IMR-90 (cell line): ENCODE results near the gene GOLT1B. TPM values are rescaled to one million over a fixed set of nuclear protein-coding genes. Genes with fewer than 3 reads are reported as not detected.

Source experiments
- ATAC-seq: fragments of 200-7000 bp; cut with Tn5 transposase; 2 replicates; pipeline ENCODE4 v1.9.1; 2020; ENCODE audit warnings: low read depth, mild to moderate bottlenecking, moderate library complexity
- BruUV-seq: library from RNA; stranded (reverse); fragments of 400-500 nt; replicated peaks from 2 replicates; lab custom pipeline; 2021; lab: Mats Ljungman, UMichigan
- CTCF ChIA-PET: fragments of 300-600 bp; formaldehyde crosslinking; extraction: SDS; loops from one replicate; lab custom pipeline; 2021; ENCODE audit warnings: antibody characterized with exemption; lab: Yijun Ruan, JAX
- POLR2A ChIA-PET: fragments of 300-600 bp; sonication (Branson Sonifier 250); formaldehyde crosslinking; loops from one replicate; lab custom pipeline; 2022; ENCODE audit warnings: antibody characterized with exemption; ENCODE audit not compliant: unreplicated experiment; lab: Charles Lee
- DNase-seq: peaks from one replicate; pipeline ENCODE4 v3.0.0; 2013
- H2AFZ ChIP-seq: replicated peaks from 2 replicates; pipeline ENCODE3; 2013; ENCODE audit warnings: low read length, mild to moderate bottlenecking; ENCODE audit not compliant: poor library complexity
- H2AK5ac ChIP-seq: 2 replicates; pipeline ENCODE4 v1.6.1; 2013; ENCODE audit warnings: low read depth, low read length, inconsistent platforms
- H2AK9ac ChIP-seq: replicated peaks from 2 replicates; pipeline ENCODE3; 2013; ENCODE audit warnings: mild to moderate bottlenecking, low read depth, low read length, moderate library complexity; ENCODE audit not compliant: poor library complexity
- H2BK120ac ChIP-seq: 2 replicates; pipeline ENCODE4 v1.6.1; 2013; ENCODE audit warnings: low read depth, low read length, inconsistent platforms
- H2BK15ac ChIP-seq: 3 replicates; pipeline ENCODE4 v1.6.1; 2013; ENCODE audit warnings: low read depth, low read length, inconsistent platforms
- H2BK20ac ChIP-seq: 2 replicates; pipeline ENCODE4 v1.6.1; 2013; ENCODE audit warnings: low read depth, mild to moderate bottlenecking, inconsistent platforms, low read length, moderate library complexity
- H2BK5ac ChIP-seq: 2 replicates; pipeline ENCODE4 v1.6.1; 2013; ENCODE audit warnings: mild to moderate bottlenecking, low read depth, low read length, inconsistent platforms; ENCODE audit not compliant: poor library complexity, severe bottlenecking
- H3K14ac ChIP-seq: replicated peaks from 2 replicates; pipeline ENCODE4 v1.6.1; 2013; ENCODE audit warnings: low read depth, low read length, inconsistent platforms
- H3K18ac ChIP-seq: 2 replicates; pipeline ENCODE4 v1.6.1; 2013; ENCODE audit warnings: low read depth, low read length, control low read depth
- H3K23ac ChIP-seq: 2 replicates; pipeline ENCODE4 v1.6.1; 2013; ENCODE audit warnings: low read depth, low read length, inconsistent platforms
- H3K27ac ChIP-seq: 2 replicates; pipeline ENCODE4 v1.5.1; 2013; ENCODE audit warnings: mild to moderate bottlenecking, control low read depth, low read length; ENCODE audit not compliant: insufficient read depth
- H3K27me3 ChIP-seq: 2 replicates; pipeline ENCODE4 v1.6.1; 2013; ENCODE audit warnings: low read length; ENCODE audit not compliant: control insufficient read depth, insufficient read depth
- H3K36me3 ChIP-seq: 2 replicates; pipeline ENCODE4 v1.6.1; 2013; ENCODE audit warnings: low read length, mixed read lengths; ENCODE audit not compliant: control insufficient read depth, insufficient read depth
- H3K4ac ChIP-seq: 2 replicates; pipeline ENCODE4 v1.6.1; 2013; ENCODE audit warnings: low read depth, low read length, inconsistent platforms
- H3K4me1 ChIP-seq: 2 replicates; pipeline ENCODE4 v1.6.1; 2013; ENCODE audit warnings: low read length, mixed read lengths; ENCODE audit not compliant: control insufficient read depth, insufficient read depth
- H3K4me2 ChIP-seq: 2 replicates; pipeline ENCODE4 v1.6.1; 2013; ENCODE audit warnings: low read depth, mild to moderate bottlenecking, control low read depth, low read length, moderate library complexity
- H3K4me3 ChIP-seq: 2 replicates; pipeline ENCODE4 v1.5.1; 2013; ENCODE audit warnings: low read depth, mild to moderate bottlenecking, control low read depth, low read length, moderate library complexity; ENCODE audit not compliant: insufficient read depth
- H3K56ac ChIP-seq: 2 replicates; pipeline ENCODE4 v1.6.1; 2013; ENCODE audit warnings: low read length, inconsistent platforms; ENCODE audit not compliant: insufficient read depth; ENCODE audit errors: extremely low read depth
- H3K79me1 ChIP-seq, 2 experiments: 2 replicates each; pipeline ENCODE4 v1.6.1; 2013; ENCODE audit warnings: low read length in 2 of 2, inconsistent platforms in 1 of 2, low read depth in 1 of 2
- H3K9ac ChIP-seq: 2 replicates; pipeline ENCODE4 v1.6.1; 2013; ENCODE audit warnings: low read depth, low read length, control low read depth
- H3K9me1 ChIP-seq: 2 replicates; pipeline ENCODE4 v1.6.1; 2013; ENCODE audit warnings: low read length, inconsistent platforms; ENCODE audit not compliant: insufficient read depth
- H3K9me3 ChIP-seq: 2 replicates; pipeline ENCODE4 v1.6.1; 2013; ENCODE audit warnings: low read length; ENCODE audit not compliant: control insufficient read depth, insufficient read depth
- H4K20me1 ChIP-seq: 2 replicates; pipeline ENCODE4 v1.6.1; 2013; ENCODE audit warnings: low read length, inconsistent platforms; ENCODE audit not compliant: insufficient read depth
- H4K5ac ChIP-seq: 2 replicates; pipeline ENCODE4 v1.6.1; 2013; ENCODE audit warnings: mild to moderate bottlenecking, low read depth, low read length, control low read depth
- H4K8ac ChIP-seq, 2 experiments: 2 replicates each; pipeline ENCODE4 v1.6.1; 2013; ENCODE audit warnings: low read depth in 2 of 2, low read length in 2 of 2, control low read depth in 1 of 2, inconsistent platforms in 1 of 2
- H4K91ac ChIP-seq: 2 replicates; pipeline ENCODE4 v1.6.1; 2013; ENCODE audit warnings: low read depth, low read length, inconsistent platforms; ENCODE audit not compliant: insufficient read depth
- BHLHE40 ChIP-seq: fragments of 150-350 bp; IDR thresholded peaks from 2 replicates; pipeline ENCODE4 v1.6.1; 2016; ENCODE audit warnings: mild to moderate bottlenecking, low read depth, low read length
- CEBPB ChIP-seq: IDR thresholded peaks from 2 replicates; pipeline ENCODE4 v1.6.1; 2012; ENCODE audit warnings: low read depth, low read length, improper control_type of control experiment
- CHD1 ChIP-seq: IDR thresholded peaks from 2 replicates; pipeline ENCODE4 v1.6.1; 2012; ENCODE audit warnings: low read depth, low read length, improper control_type of control experiment
- FOS ChIP-seq: fragments of 150-350 bp; IDR thresholded peaks from 2 replicates; pipeline ENCODE4 v1.6.1; 2016; ENCODE audit warnings: low read depth, low read length
- MAFK ChIP-seq: IDR thresholded peaks from 2 replicates; pipeline ENCODE4 v1.6.1; 2012; ENCODE audit warnings: low read depth, low read length, improper control_type of control experiment
- MAZ ChIP-seq: IDR thresholded peaks from 2 replicates; pipeline ENCODE4 v1.6.1; 2012; ENCODE audit warnings: low read depth, mild to moderate bottlenecking, low read length, improper control_type of control experiment, moderate library complexity, borderline replicate concordance
- MXI1 ChIP-seq: IDR thresholded peaks from 2 replicates; pipeline ENCODE4 v1.6.1; 2012; ENCODE audit warnings: low read depth, mild to moderate bottlenecking, low read length, moderate library complexity, borderline replicate concordance
- NFE2L2 ChIP-seq: fragments of 150-350 bp; IDR thresholded peaks from 2 replicates; pipeline ENCODE4 v1.6.1; 2016; ENCODE audit warnings: low read depth, mild to moderate bottlenecking, low read length
- POLR2A ChIP-seq: IDR thresholded peaks from 2 replicates; pipeline ENCODE4 v1.6.1; 2012; ENCODE audit warnings: mild to moderate bottlenecking, low read depth, low read length
- RAD21 ChIP-seq: IDR thresholded peaks from 2 replicates; pipeline ENCODE4 v1.6.1; 2012; ENCODE audit warnings: low read length, improper control_type of control experiment
- RCOR1 ChIP-seq: IDR thresholded peaks from 2 replicates; pipeline ENCODE4 v1.6.1; 2012; ENCODE audit warnings: mild to moderate bottlenecking, low read length, improper control_type of control experiment; ENCODE audit not compliant: insufficient replicate concordance
- RFX5 ChIP-seq: IDR thresholded peaks from 2 replicates; pipeline ENCODE4 v1.8.0; 2012; ENCODE audit warnings: low read depth, mild to moderate bottlenecking, low read length, moderate library complexity
- SMC3 ChIP-seq: fragments of 150-350 bp; IDR thresholded peaks from 2 replicates; pipeline ENCODE4 v1.6.1; 2016; ENCODE audit warnings: low read depth, mild to moderate bottlenecking, antibody characterized with exemption, low read length, moderate library complexity
- dilution Hi-C: fragments of 300-500 bp; cut with HindIII; formaldehyde crosslinking; loops from one replicate; pipeline ENCODE4 v1.14.3; 2018; ENCODE audit warnings: low sequenced_read_pairs; ENCODE audit not compliant: unreplicated experiment
- in situ Hi-C: fragments of 300-500 bp; cut with MboI; formaldehyde crosslinking; loops from 3 replicates; pipeline ENCODE4 v1.14.3; 2019; ENCODE audit warnings: low sequenced_read_pairs, inconsistent platforms, mixed read lengths
- intact Hi-C: fragments of 100-400 bp; cut with micrococcal nuclease; formaldehyde crosslinking; loops from 2 replicates; pipeline ENCODE4 v1.10.0; 2022
- polyA plus RNA-seq, 3 experiments: library from polyadenylated mRNA; depleted of rRNA; stranded (reverse); fragments of >200 nt; gene quantifications; 2 replicates each; pipeline ENCODE4 v1.2.3, GENCODE V29; 2012; ENCODE audit warnings: low replicate concordance in 1 of 3
- total RNA-seq: library from RNA; depleted of rRNA; stranded (reverse); fragments of >200 nt; gene quantifications from 2 replicates; pipeline ENCODE4 v1.2.3, GENCODE V29; 2012
- TF ChIP-seq, protein P1 (sequence below): fragments of 150-350 bp; IDR thresholded peaks from 2 replicates; pipeline ENCODE4 v1.6.1; 2016; ENCODE audit warnings: low read depth, mild to moderate bottlenecking, low read length, moderate library complexity, borderline replicate concordance
- TF ChIP-seq, protein P2 (sequence below): fragments of 150-350 bp; IDR thresholded peaks from 2 replicates; pipeline ENCODE4 v1.6.1; 2017; ENCODE audit warnings: mild to moderate bottlenecking, antibody characterized with exemption, low read length, low read depth
- TF ChIP-seq, protein P3 (sequence below): conservative IDR thresholded peaks from 2 replicates; pipeline ENCODE4 v1.5.1; 2012; ENCODE audit warnings: mild to moderate bottlenecking, low read depth, low read length, improper control_type of control experiment

The GOLT1B gene
- total and polyA plus RNA-seq, 2 of the 4 experiments (the other 2 are of a cell fraction): 27.2 to 50.5 TPM

DNA sequence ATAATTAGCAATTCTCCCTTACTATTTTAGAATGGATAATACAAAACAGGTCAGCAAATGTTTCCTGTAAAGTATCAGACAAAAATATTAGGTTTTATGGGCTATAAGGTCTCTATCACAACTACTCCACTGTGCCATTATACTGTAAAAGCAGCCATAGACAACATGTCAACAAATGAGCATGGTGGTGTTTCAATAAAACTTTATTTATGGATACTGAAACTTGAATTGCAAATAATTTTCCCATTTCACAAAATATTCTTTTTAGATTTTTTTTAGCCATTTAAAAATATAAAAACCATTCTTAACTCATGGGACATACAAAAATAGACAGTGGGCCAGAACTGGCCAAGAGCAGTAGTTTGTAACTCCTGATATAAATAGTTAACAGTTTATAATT, 15.6 kb upstream of the GOLT1B start:
- no peaks in the 10 kb centered on the region for H3K9me1 ChIP-seq
- no peak overlapping the region for H3K4me2 ChIP-seq
- H2BK15ac ChIP-seq: no peak overlapping the region
- H2BK5ac ChIP-seq: no peak overlapping the region
- intact Hi-C loops (no loop called here), dilution Hi-C loops (no loop called here), in situ Hi-C loops (no loop called here)
- H2AK9ac ChIP-seq: no peak overlapping the region
- no peak overlapping the region for H4K5ac ChIP-seq
- no peak overlapping the region for H2BK20ac ChIP-seq
- no peak overlapping the region for H2AFZ ChIP-seq
- H2AK5ac ChIP-seq: no peak overlapping the region
- no peak overlapping the region for H4K91ac ChIP-seq
- H3K18ac ChIP-seq: no peak overlapping the region
- no peak overlapping the region for H3K4ac ChIP-seq
- no peak overlapping the region for H3K56ac ChIP-seq
- no peaks in the 10 kb centered on the region for H3K27me3 ChIP-seq
- no peaks in the 10 kb centered on the region; the same call in 1 of the 2 replicates for H4K20me1 ChIP-seq
- H3K27ac ChIP-seq: no peak overlapping the region
- CTCF ChIA-PET: no interaction called here
- no peak overlapping the region for H3K4me3 ChIP-seq
- H3K9me3 ChIP-seq: no peaks in the 10 kb centered on the region
- H3K14ac ChIP-seq: no peak overlapping the region
- no peaks in the 10 kb centered on the region for H3K4me1 ChIP-seq
- ATAC-seq (no peak), DNase-seq (no peak)
- no peak overlapping the region for H4K8ac ChIP-seq
- H2BK120ac ChIP-seq: no peak overlapping the region
- H3K79me1 ChIP-seq: peaks cover 0 to 8% of the 10 kb centered on the region in 2 experiments; a peak in 2 of 4 replicates
- H3K9ac ChIP-seq: no peak overlapping the region
- BruUV-seq: no TSS peak
- POLR2A ChIA-PET: interaction anchor here (0.6 kb wide), 1 partner anchor 186 kb away, joined by 9 read pairs; no protein-coding TSS in a partner anchor
- no peak overlapping the region for H3K23ac ChIP-seq
- TF ChIP-seq NFE2L2 (no peak), MXI1 (no peak), MAFK (no peak), FOS (no peak), RCOR1 (no peak), SMC3 (no peak), CEBPB (no peak), POLR2A (no peak), MAZ (no peak), RFX5 (no peak), RAD21 (no peak), CHD1 (no peak), BHLHE40 (no peak)
- TF ChIP-seq, protein P1, sequence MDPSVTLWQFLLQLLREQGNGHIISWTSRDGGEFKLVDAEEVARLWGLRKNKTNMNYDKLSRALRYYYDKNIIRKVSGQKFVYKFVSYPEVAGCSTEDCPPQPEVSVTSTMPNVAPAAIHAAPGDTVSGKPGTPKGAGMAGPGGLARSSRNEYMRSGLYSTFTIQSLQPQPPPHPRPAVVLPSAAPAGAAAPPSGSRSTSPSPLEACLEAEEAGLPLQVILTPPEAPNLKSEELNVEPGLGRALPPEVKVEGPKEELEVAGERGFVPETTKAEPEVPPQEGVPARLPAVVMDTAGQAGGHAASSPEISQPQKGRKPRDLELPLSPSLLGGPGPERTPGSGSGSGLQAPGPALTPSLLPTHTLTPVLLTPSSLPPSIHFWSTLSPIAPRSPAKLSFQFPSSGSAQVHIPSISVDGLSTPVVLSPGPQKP: no peak
- TF ChIP-seq, protein P2, sequence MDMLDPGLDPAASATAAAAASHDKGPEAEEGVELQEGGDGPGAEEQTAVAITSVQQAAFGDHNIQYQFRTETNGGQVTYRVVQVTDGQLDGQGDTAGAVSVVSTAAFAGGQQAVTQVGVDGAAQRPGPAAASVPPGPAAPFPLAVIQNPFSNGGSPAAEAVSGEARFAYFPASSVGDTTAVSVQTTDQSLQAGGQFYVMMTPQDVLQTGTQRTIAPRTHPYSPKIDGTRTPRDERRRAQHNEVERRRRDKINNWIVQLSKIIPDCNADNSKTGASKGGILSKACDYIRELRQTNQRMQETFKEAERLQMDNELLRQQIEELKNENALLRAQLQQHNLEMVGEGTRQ: no peak
- TF ChIP-seq, protein P3, sequence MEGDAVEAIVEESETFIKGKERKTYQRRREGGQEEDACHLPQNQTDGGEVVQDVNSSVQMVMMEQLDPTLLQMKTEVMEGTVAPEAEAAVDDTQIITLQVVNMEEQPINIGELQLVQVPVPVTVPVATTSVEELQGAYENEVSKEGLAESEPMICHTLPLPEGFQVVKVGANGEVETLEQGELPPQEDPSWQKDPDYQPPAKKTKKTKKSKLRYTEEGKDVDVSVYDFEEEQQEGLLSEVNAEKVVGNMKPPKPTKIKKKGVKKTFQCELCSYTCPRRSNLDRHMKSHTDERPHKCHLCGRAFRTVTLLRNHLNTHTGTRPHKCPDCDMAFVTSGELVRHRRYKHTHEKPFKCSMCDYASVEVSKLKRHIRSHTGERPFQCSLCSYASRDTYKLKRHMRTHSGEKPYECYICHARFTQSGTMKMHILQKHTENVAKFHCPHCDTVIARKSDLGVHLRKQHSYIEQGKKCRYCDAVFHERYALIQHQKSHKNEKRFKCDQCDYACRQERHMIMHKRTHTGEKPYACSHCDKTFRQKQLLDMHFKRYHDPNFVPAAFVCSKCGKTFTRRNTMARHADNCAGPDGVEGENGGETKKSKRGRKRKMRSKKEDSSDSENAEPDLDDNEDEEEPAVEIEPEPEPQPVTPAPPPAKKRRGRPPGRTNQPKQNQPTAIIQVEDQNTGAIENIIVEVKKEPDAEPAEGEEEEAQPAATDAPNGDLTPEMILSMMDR: no peak
- peaks cover 18% of the 10 kb centered on the region for H3K36me3 ChIP-seq
